HG03097 (cell line): ENCODE data around the gene STUB1.

Experiments used
- ATAC-seq: cut with Tn5 transposase; IDR thresholded peaks from one replicate; pipeline ENCODE4 v1.9.1; 2021; ENCODE audit not compliant: unreplicated experiment, low FRiP score

STUB1 gene

DNA sequence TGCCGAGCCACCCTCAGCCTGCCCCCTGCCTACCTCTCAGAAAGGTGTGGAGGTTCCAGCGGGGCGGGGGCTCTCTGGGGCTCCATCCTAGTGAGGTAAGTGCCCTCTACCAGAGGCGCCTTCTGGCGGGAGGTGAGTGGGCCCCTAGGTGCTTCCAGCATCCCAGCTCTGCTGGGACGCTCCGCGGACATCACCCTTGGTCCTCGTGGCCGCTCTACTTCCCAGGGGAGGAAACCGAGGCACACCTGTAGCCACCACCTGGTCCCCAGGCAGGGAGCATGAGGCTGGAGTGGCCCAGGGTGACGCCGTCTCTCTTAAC is 37.2 kb upstream of the STUB1 start:
- no peak for ATAC-seq

DNA sequence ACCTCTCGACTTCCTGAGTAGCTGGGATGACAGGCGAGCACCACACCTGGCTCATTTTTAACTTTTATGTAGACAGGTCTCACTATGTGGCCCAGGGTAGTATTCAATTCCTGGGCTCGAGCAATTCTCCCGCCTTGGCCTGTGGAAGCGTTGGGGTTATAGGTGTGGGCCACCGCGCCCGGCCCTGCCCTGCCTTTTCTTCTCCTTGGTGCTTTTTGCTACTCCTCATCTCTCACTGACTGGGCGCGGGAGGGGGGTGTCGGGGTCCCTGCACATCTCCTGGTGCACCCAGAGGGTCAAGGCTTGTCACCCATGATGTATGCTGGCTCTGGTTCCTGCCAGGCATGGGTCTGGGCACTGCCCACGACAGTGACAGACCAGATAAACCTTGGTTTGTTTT is 35.7 kb upstream of the STUB1 start:
- ATAC-seq: no peak

DNA sequence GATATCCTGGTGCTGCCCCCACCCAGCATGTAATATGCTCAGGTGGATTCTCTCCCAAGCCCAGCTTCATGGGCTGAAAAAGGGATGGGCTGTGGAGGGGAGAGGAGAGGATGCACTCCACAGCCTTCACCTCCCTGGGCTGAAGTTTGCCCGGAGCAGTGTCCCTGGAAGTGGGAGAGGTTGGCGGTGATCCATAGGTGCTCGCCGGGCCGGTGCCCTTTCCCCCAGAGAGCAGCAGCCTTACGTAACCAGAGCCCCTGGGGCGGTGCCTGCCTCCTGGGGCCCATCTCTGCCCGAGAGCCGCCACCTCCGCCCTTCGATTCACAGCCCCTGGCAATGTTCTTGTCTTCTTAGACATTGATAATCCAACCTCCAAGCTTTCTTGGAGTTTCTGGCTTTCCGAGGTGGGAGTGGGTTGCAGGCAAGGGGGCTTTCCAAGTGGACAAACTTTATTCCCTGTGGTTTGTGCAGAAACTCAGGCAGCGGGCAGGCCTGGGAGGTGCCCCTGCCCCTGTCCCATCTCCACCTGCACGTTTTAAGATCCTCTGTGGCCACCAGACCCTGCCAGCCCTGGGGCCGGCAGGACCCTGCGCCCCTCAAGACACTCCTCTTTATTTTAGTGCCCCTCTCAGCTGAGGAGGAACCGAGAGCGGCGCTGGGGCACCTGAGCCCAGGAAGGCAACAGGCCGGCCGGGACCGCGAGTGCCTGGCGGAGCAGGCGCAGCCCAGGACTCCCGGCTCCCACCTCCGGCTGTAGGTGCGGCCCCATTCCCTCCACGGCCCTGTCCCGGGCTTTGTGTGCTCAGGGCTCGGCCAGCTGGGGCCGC is 34.1 kb upstream of the STUB1 start:
- ATAC-seq: no peak

DNA sequence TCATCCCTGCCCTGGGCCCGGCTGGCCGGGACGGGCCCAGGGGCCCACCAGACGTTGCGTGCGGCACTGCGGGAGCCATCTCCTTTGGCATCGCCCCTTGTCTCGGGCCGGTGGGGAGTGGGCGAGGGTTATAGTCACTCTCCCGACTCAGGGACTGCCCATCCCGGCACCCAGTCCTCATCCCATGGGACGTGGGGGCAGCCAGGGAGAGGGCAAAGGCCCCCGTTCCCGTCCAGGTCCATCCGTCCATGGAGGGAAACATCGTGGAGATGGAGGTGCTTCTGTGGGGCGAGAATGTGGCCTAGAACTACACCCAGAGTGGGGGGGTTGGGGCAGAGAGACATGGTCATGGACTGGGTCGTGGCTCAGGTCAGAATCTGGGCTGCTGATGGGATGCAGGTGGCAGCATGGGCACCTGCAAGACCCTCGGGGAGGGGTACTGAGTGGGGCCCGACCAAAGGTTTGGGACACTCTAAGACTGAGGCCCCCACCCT is 33.5 kb upstream of the STUB1 start:
- no peak for ATAC-seq

DNA sequence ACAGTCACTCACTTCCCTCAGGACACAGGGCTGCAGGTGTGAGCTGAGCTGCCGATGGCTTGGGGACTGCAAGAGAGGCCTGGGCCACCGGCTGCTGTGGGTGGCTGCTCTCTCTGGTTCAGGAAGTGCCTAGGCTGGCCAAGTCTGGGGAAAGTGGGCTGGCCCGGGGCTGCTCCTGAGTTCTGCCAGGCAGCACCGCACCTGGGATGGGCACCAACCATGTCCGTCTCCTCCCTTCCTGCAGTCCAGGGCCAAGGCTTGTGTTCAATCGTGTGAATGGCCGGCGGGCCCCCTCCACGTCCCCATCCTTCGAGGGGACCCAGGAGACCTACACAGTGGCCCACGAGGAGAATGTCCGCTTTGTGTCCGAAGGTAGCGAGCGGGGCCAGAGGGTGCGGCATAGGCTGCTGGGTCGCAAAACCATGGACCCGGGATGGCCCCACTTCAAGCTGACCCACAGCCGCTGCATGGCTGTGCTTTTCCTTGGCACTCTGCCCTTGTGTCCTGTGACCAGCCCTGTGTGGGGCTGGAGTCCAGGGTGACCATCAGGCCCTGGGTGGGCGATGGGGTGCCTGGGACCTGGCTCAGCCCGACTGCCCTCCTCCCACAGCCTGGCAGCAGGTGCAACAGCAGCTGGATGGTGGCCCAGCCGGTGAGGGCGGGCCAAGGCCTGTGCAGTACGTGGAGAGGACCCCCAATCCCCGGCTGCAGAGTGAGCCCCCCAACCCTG is 32.9 kb upstream of the STUB1 start:
- ATAC-seq: no peak

DNA sequence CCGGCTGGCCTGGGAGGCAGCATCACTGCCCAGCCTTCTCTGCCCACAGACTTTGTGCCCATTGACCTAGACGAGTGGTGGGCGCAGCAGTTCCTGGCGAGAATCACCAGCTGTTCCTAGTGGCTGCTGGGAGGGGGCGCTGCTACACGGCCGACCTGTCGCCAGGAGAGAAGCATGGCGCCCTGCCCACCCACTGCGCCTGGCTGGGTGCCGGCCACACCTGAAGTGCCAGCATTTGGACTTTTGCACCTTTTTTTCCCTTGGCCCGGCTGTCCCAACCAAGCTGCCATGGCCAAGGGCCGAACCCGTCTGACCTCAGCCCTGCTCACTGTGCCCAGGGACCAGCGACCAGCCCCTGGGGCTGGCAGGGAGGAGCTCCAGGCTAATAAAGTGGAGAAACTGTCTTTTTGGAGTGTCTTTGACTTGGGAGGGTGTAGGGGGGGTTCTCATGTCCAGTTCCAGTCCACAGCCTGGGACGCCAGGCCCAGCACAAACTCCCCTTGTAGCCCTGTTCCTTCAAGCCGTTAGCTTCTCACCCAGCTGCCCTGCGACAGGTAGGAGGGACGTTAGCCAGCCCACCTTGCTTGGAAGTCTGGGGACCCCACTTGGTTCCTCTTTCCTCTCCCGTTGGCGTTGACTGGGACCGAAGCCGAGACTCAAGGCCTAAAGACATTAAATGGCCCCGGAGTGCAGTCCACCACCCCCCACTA is 32.0 kb upstream of the STUB1 start:
- ATAC-seq: no peak

DNA sequence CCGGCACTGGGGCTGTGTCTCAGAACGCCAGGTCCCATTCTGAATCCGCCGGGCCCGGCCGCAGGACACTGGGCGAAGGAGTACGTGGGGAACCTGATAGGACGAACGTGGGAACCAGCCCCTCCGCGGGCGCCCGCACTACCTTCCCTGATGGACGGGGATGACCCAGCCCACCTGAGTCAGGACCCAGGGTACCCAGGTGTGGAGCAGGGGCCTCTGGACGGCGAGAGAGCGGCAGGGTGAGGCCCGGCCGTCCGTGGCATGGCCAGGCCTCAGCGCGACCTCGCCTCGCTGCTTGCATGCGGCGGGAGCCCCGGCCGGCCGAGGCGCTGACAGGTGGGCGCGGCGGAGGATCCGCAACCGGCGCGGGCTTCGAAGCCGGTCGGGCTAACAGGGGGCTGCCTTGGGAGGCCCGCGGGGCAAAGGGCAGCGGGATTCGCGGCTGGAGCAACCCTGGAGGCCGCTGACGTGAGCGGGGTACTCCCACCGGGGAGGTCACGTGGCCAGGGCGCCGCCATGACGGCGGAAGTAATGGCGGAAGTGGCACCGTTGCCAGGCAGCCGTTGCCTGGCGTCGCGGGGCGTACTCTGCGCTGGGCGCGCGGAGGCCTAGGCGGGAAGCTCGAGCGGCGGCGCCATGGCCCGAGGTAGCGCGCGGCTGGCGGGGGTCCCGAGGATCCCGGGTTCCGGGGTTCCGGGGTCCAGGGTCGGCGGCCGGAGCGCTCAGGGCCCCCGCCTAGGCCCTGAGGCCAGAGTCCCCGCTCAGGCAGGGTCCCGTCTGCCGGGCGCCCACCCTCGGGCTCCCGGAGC is 31.2 kb upstream of the STUB1 start, which contains the start of gene WDR90:
TSS of gene WDR90 (plus strand) at position 585 of the 809 bp plus-strand sequence. CDS start at position 637, 52 bp downstream.
- ATAC-seq: peak; percentile 75

DNA sequence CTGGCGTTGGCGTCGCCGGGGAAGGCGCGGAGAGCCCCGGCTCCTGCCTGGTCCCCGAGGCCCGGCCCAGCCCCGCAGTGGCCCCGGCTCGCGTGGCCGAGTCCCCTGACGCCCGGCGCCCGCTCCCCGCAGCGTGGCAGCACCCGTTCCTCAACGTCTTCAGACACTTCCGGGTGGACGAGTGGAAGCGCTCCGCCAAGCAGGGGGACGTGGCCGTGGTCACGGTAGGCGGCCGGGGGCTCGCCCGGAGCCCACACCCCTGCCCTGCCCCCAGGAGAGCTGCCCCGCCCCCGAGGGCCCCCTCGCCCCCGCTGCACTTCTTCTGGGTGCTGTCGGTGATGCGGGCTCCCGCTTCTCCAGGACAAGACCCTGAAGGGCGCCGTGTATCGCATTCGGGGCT is 30.6 kb upstream of the STUB1 start:
- ATAC-seq: no peak

DNA sequence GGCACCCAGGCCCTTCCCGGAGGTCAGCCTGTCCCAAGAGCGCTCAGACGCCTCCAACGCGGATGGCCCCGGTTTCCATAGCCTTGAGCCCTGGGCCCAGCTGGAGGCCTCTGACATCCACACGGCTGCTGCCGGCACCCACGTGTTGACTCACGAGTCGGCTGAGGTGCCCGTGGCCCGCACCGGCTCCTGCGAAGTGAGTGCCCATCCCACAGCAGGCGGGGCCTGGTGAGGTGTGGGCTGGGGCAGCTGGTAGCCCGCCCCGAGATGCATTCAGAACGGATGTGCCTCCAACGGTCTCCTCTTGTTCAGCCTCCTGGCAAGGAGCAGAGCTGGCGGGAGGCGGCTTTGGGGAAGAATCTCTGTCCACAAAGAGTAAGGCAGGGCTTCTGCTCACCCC is 28.4 kb upstream of the STUB1 start:
- no peak for ATAC-seq

DNA sequence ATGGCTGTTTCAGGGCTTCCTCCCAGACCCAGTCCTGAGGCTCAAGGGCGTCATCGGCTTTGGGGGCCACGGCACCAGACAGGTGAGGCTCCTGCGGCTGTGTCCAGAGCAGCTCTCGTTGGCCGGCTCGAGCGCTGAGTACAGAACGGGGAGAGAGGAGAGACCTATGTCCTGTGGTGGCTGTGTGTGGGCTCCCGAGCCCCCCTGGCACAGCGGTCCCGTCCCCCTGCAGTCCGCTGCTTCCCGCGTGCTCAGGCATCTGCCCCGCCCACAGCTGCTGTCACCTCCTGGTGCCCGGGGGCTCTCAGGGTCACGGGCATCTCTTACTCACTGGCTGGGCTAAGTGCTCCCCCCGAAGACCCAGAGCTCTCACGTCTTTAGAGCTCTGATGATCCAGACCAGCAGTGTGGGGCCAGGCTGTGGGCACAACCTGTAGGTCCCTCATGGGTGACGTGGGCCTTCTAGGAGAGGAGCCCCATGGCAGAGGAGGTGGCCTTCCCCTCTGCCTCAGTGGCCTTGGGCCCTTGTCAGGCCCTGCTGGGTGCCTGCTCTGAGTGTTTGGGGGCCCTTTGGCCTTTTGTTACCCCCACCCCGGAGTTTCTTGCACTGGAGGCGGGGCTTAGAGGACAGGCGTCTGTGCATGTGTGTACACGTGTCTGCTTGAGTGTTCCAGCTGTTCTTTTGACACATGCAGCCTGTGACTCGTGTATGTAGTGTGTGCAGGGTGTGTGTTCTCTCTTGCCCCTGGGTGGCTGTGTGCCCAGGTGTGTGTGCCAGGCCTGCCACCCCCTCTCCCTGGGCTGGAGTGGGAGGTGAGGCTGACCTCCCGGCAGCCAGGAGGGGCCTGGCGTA is 27.5 kb upstream of the STUB1 start:
- ATAC-seq: no peak

DNA sequence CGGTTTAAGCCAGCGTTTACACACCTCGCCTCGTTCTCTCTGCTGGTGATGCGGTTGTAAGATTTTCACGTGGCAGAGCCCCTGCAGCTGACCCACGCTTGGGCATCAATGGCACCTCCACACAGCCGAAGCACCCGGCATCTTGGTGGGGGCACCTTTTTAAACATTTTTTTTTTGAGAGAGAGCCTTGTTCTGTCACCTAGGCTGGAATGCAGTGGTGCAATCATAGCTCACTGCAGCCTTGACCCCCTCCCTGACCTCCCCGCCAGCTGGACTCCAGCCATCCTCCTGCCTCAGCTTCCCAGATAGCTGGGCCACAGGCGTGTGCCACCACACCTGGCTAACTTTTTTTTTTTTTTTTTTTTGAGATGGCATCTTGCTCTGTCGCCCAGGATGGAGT is 26.2 kb upstream of the STUB1 start:
- no peak for ATAC-seq

DNA sequence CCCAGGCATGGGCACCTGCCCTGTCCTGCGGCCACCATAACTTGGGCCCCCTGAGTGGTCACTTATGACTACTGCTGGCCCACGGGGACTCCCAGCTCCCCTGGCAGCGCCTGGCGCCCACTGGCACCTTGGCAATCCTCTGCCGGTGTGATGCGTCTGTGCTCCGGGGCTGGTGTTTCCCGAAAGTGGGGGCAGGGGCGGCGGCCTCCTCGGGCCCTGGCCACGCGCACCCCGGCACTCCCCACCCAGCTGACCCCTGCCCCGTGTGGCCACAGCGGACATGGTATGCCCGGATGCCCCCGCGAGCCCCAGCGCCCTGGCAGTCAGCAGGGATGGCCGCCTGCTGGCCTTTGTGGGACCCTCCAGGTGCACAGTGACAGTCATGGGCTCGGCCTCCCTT is 22.7 kb upstream of the STUB1 start:
- no peak for ATAC-seq

DNA sequence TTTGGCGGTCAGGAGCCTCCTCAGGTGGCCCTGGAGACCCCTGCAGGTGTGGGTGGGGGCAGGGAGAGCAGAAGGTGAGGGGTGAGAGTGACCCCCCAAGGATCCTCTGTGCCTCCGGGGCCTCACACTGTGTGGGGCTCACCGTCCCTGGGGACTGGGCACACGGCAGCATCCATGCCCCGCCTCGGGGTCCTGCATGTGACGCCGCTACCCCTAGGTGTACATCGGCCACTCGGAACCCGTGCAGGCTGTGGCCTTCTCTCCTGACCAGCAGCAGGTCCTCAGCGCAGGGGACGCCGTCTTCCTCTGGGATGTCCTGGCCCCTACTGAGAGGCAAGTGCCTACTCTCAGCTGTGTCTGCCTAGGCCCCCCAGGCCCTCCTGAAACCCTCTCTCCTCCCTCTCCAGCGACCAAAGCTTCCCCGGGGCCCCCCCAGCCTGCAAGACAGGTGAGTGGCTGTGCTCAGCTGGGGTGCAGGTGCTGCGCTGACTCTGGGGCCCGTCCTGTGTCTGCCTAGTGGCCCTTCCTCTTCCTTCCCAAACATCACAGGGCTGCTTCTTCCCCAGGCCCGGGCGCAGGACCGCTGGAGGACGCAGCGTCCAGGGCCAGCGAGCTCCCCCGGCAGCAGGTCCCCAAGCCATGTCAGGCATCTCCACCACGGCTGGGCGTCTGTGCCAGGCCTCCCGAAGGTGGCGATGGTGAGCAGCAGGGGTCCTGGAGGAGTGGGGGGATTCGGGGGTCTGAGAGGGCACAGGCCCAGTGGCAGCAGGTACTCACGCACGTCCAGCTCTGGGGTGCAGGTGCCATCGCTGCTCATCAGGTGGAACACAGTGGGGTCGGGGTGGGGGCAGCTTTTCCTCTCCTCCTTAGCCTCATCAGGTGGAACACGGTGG is 21.3 kb upstream of the STUB1 start:
- no peak for ATAC-seq

DNA sequence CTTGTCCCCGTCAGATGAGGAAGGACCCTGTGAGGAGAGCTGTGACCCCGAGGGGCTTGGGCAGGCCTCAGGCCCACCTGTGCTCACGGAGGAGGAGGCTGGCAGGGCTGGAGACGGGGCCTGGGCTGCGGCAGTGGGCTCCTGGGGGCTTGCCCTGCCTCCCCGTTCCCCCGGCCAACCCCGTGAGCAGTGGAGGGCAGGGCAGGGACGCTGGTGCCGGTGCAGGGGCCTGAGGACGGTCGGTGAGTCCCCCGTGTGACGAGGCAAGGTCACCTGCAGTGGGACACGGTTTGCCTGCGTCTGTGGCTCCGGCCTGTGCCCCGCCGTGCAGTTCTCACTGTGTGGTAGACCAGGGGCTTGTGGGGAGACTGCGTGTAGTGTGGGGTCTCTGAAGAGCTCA is 20.6 kb upstream of the STUB1 start:
- no peak for ATAC-seq

DNA sequence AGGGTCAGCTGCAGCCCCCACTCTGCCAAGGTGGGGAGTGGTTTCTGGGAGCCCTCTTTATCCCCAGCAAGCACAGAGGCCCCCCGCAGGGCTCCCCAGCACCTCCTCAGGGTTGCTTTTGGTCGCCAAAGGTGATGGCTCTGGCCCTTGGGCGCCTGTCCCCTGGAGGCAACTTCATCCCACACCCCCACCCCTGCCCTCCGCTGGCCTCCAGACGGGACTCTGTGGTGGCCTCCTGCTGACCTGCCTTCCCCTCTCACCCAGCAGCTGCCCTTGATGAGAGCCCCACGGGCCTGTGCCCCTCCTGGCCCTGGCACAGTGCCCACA is 20.1 kb upstream of the STUB1 start:
- no peak for ATAC-seq

DNA sequence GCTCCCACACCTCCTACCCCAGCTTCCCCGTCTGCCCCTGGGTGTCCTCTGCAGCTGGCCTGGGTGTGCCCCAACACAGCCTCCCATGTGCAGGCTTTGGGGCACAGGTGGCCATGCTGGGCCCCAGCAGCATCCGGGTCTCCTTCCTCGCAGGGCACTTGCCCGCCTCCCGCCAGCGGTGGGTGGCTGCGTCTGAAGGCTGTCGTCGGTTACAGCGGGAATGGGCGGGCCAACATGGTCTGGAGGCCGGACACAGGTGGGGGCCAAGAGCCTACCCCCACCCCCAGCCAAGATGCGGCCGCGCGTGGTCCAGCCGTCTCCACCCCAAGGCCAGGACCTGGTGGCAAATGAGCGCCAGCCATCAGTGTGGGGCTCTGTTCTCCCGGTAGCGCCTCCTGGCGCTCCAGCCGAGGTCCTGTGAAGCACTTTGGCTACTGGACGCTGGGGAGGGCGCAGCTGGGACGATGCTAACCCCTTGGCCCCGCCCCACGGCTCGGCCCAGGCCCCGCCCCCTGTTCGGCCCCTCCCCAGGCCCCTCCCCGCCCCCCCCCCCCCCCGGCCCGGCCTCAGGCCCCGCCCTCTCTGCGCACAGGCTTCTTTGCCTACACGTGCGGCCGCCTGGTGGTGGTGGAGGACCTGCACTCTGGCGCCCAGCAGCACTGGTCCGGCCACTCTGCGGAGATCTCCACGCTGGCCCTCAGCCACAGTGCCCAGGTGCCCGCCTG is 19.6 kb upstream of the STUB1 start:
- peak; percentile 39 for ATAC-seq

DNA sequence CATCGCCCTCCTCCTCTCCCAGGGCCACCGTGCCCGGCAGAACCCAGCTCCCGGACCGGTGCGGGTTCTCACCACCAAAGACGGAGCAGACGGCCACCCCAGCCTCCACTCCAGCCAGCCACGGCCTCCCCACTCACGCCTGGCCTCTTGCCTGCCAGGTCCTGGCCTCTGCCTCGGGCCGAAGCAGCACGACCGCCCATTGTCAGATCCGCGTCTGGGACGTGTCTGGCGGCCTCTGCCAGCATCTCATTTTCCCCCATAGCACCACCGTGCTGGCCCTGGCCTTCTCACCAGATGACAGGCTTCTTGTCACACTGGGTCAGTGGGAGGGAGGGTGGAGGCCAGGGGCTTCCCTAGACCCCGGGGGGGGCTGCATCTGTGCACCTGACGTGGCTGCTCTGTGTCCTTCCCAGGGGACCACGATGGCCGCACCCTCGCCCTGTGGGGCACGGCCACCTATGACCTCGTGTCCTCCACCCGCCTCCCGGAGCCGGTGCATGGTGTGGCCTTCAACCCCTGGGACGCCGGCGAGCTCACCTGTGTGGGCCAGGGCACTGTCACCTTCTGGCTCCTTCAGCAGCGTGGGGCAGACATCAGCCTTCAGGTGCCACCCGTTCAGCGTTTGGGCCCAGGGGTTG is 18.9 kb upstream of the STUB1 start:
- peak; percentile 1 for ATAC-seq

DNA sequence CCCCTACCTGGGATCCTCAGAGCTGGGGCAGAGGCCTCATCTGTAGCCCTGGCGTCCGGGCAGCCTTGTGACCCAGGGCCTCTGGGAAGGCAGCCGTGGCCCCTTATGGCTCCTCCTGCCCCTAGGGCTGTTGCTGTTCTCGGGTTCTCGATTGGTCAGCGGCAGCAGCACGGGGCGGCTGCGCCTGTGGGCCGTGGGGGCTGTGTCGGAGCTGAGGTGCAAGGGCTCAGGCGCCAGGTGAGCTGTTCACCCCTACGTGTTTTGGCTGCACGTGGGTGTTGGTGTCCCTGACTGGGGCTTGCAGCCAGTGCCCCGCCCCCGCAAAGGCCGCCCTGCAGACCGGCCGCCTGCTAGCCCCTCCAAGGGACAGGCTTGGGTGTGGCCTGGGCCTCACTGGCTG is 18.1 kb upstream of the STUB1 start:
- ATAC-seq: no peak
